HEK293 (cell line): Measurements from ENCODE around the gene TPRG1.

Experiments
- CTCF ChIA-PET: fragments of 350-600 bp; formaldehyde crosslinking; extraction: SDS; loops from one replicate; lab custom pipeline; 2021; ENCODE audit warnings: antibody characterized with exemption; lab: Yijun Ruan, JAX
- POLR2A ChIA-PET: fragments of 300-600 bp; formaldehyde crosslinking; extraction: SDS; loops from one replicate; lab custom pipeline; 2020; ENCODE audit warnings: antibody characterized with exemption, inconsistent platforms; lab: Yijun Ruan, JAX
- H3K27ac ChIP-seq: fragments of 200-500 bp; sonication (Bioruptor generic); 2 replicates; pipeline ENCODE4 v1.5.1; 2014; ENCODE audit warnings: low read depth, low read length, control low read depth, inconsistent platforms; ENCODE audit errors: extremely low read depth
- H3K36me3 ChIP-seq, 2 experiments: fragments of 200-500 bp in 1 of 2; sonication (Bioruptor generic) in 1 of 2; 1 replicate in 1 of 2; 2 replicates in 1 of 2; pipeline ENCODE4 v1.5.1; 2014 to 2017; ENCODE audit warnings: inconsistent platforms in 2 of 2, low read length in 2 of 2; ENCODE audit not compliant: control insufficient read depth in 2 of 2, insufficient read depth in 1 of 2
- H3K4me1 ChIP-seq: fragments of 200-500 bp; sonication (Bioruptor generic); 2 replicates; pipeline ENCODE4 v1.5.1; 2014; ENCODE audit warnings: mild to moderate bottlenecking, low read length, inconsistent platforms; ENCODE audit not compliant: control insufficient read depth, insufficient read depth
- H3K4me3 ChIP-seq: 2 replicates; pipeline ENCODE4 v1.5.1; 2011; ENCODE audit warnings: low read depth, mild to moderate bottlenecking, control low read depth, low read length, moderate library complexity
- H3K9me3 ChIP-seq: fragments of 200-500 bp; sonication (Bioruptor generic); 2 replicates; pipeline ENCODE4 v1.5.1; 2014; ENCODE audit warnings: low read depth, low read length, inconsistent platforms; ENCODE audit not compliant: control insufficient read depth, insufficient read depth
- GFI1B ChIP-seq: fragments of 450-650 bp; formaldehyde crosslinking; IDR thresholded peaks from 2 replicates; pipeline ENCODE4 v1.5.1; 2016; ENCODE audit warnings: missing biosample characterization, missing genetic modification characterization
- GLIS1 ChIP-seq: fragments of 450-650 bp; formaldehyde crosslinking; IDR thresholded peaks from 2 replicates; pipeline ENCODE4 v1.5.1; 2016; ENCODE audit warnings: missing biosample characterization, missing genetic modification characterization
- KLF8 ChIP-seq: fragments of 450-650 bp; formaldehyde crosslinking; IDR thresholded peaks from 2 replicates; pipeline ENCODE4 v1.5.1; 2016; ENCODE audit warnings: missing biosample characterization, missing genetic modification characterization
- RBAK ChIP-seq: fragments of 450-650 bp; formaldehyde crosslinking; IDR thresholded peaks from 2 replicates; pipeline ENCODE4 v1.5.1; 2016; ENCODE audit warnings: missing biosample characterization, missing genetic modification characterization
- TRIM28 ChIP-seq: IDR thresholded peaks from 2 replicates; pipeline ENCODE4 v1.6.1; 2011; ENCODE audit warnings: low read length, control low read depth, borderline replicate concordance
- ZFHX2 ChIP-seq: fragments of 450-650 bp; formaldehyde crosslinking; conservative IDR thresholded peaks from 2 replicates; pipeline ENCODE4 v1.5.1; 2016; ENCODE audit warnings: missing biosample characterization, missing genetic modification characterization
- ZNF10 ChIP-seq: fragments of 450-650 bp; formaldehyde crosslinking; IDR thresholded peaks from 2 replicates; pipeline ENCODE4 v1.5.1; 2017; ENCODE audit warnings: missing biosample characterization, missing genetic modification characterization
- ZNF157 ChIP-seq: fragments of 450-650 bp; formaldehyde crosslinking; IDR thresholded peaks from 2 replicates; pipeline ENCODE4 v1.5.1; 2016; ENCODE audit warnings: missing biosample characterization, missing genetic modification characterization
- ZNF2 ChIP-seq: fragments of 450-650 bp; formaldehyde crosslinking; IDR thresholded peaks from 2 replicates; pipeline ENCODE4 v1.5.1; 2016; ENCODE audit warnings: missing biosample characterization, missing genetic modification characterization
- ZNF266 ChIP-seq: fragments of 450-650 bp; formaldehyde crosslinking; IDR thresholded peaks from 2 replicates; pipeline ENCODE4 v1.5.1; 2016; ENCODE audit warnings: missing biosample characterization, missing genetic modification characterization, low read depth
- ZNF335 ChIP-seq: fragments of 450-650 bp; formaldehyde crosslinking; conservative IDR thresholded peaks from 2 replicates; pipeline ENCODE4 v1.5.1; 2016; ENCODE audit warnings: missing biosample characterization, missing genetic modification characterization
- ZNF354C ChIP-seq: fragments of 450-650 bp; formaldehyde crosslinking; IDR thresholded peaks from 2 replicates; pipeline ENCODE4 v1.5.1; 2016; ENCODE audit warnings: missing biosample characterization, missing genetic modification characterization, low read depth, borderline replicate concordance
- ZNF391 ChIP-seq: fragments of 450-650 bp; formaldehyde crosslinking; IDR thresholded peaks from 2 replicates; pipeline ENCODE4 v1.5.1; 2016; ENCODE audit warnings: low read depth, missing biosample characterization, missing genetic modification characterization, borderline replicate concordance
- ZNF544 ChIP-seq: fragments of 450-650 bp; formaldehyde crosslinking; IDR thresholded peaks from 2 replicates; pipeline ENCODE4 v1.5.0; 2017; ENCODE audit warnings: missing biosample characterization, missing genetic modification characterization
- ZNF555 ChIP-seq: fragments of 450-650 bp; formaldehyde crosslinking; conservative IDR thresholded peaks from 2 replicates; pipeline ENCODE4 v1.5.1; 2017; ENCODE audit warnings: missing biosample characterization, mild to moderate bottlenecking, missing genetic modification characterization, inconsistent platforms
- ZNF560 ChIP-seq: fragments of 450-650 bp; formaldehyde crosslinking; IDR thresholded peaks from 2 replicates; pipeline ENCODE4 v1.5.1; 2017; ENCODE audit warnings: missing biosample characterization, missing genetic modification characterization, borderline replicate concordance
- ZNF768 ChIP-seq: fragments of 450-650 bp; formaldehyde crosslinking; IDR thresholded peaks from 2 replicates; pipeline ENCODE4 v1.5.1; 2018; ENCODE audit warnings: missing biosample characterization, mild to moderate bottlenecking, missing genetic modification characterization
- ZSCAN5A ChIP-seq: fragments of 450-650 bp; formaldehyde crosslinking; IDR thresholded peaks from 2 replicates; pipeline ENCODE4 v1.5.1; 2016; ENCODE audit warnings: missing biosample characterization, missing genetic modification characterization
- TF ChIP-seq, protein P1 (sequence below): fragments of 450-650 bp; formaldehyde crosslinking; IDR thresholded peaks from 2 replicates; pipeline ENCODE4 v1.5.1; 2016; ENCODE audit warnings: missing biosample characterization, missing genetic modification characterization, borderline replicate concordance
- TF ChIP-seq, protein P2 (sequence below): fragments of 450-650 bp; formaldehyde crosslinking; IDR thresholded peaks from 2 replicates; pipeline ENCODE4 v1.5.1; 2016; ENCODE audit warnings: missing biosample characterization, missing genetic modification characterization
- TF ChIP-seq, protein P3 (sequence below): fragments of 450-650 bp; formaldehyde crosslinking; IDR thresholded peaks from 2 replicates; pipeline ENCODE4 v1.5.1; 2016; ENCODE audit warnings: missing biosample characterization, missing genetic modification characterization, low read depth
- TF ChIP-seq, protein P4 (sequence below): fragments of 450-650 bp; formaldehyde crosslinking; IDR thresholded peaks from 2 replicates; pipeline ENCODE4 v1.5.1; 2016; ENCODE audit warnings: missing biosample characterization, missing genetic modification characterization

TPRG1 gene

GRCh38 chr3:189355115-189355480, 183.3 kb downstream of the TPRG1 start:
- Histone ChIP-seq H3K9me3 (no peaks in the 10 kb centered on the region), H3K36me3 (no peaks in the 10 kb centered on the region), H3K4me1 (peaks cover 7% of the 10 kb centered on the region; the same call in 1 of the 2 replicates), H3K27ac (peak overlapping the region; percentile 49; the same call in 1 of the 2 replicates), H3K4me3 (no peak overlapping the region)
- ChIA-PET POLR2A (interaction anchor here (1.0 kb wide), 1 partner anchor 13 kb away, joined by 3 read pairs; no protein-coding TSS in a partner anchor), CTCF (interaction anchor here (0.6 to 1.6 kb wide), 7 partner anchors 8 to 424 kb away, joined by 3 to 5 read pairs (median 3); no protein-coding TSS in a partner anchor)
- TF ChIP-seq ZNF335 (tag by site-specific recombination) (0 out of 2 replicates have a peak, but pooled peaks have one; percentile 7), ZNF560 (tag by site-specific recombination) (no peak)

- POLR2A ChIA-PET: interaction anchor here (0.6 to 1.0 kb wide), 2 partner anchors 13 to 21 kb away, joined by 3 to 4 read pairs; no protein-coding TSS in a partner anchor
- CTCF ChIA-PET: interaction anchor here (0.6 to 1.6 kb wide), 6 partner anchors 9 to 293 kb away, joined by 3 to 5 read pairs (median 3); no protein-coding TSS in a partner anchor
- TF ChIP-seq, protein P1, sequence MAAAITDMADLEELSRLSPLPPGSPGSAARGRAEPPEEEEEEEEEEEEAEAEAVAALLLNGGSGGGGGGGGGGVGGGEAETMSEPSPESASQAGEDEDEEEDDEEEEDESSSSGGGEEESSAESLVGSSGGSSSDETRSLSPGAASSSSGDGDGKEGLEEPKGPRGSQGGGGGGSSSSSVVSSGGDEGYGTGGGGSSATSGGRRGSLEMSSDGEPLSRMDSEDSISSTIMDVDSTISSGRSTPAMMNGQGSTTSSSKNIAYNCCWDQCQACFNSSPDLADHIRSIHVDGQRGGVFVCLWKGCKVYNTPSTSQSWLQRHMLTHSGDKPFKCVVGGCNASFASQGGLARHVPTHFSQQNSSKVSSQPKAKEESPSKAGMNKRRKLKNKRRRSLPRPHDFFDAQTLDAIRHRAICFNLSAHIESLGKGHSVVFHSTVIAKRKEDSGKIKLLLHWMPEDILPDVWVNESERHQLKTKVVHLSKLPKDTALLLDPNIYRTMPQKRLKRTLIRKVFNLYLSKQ: no peak
- no peak for TF ChIP-seq ZFHX2 (tag by site-specific recombination)
- peak; percentile 26; the same call in 1 of the 2 replicates for TF ChIP-seq ZNF768 (tag by site-specific recombination)
- TF ChIP-seq ZNF335 (tag by site-specific recombination): 0 out of 2 replicates have a peak, but pooled peaks have one; percentile 9
- TF ChIP-seq, protein P2, sequence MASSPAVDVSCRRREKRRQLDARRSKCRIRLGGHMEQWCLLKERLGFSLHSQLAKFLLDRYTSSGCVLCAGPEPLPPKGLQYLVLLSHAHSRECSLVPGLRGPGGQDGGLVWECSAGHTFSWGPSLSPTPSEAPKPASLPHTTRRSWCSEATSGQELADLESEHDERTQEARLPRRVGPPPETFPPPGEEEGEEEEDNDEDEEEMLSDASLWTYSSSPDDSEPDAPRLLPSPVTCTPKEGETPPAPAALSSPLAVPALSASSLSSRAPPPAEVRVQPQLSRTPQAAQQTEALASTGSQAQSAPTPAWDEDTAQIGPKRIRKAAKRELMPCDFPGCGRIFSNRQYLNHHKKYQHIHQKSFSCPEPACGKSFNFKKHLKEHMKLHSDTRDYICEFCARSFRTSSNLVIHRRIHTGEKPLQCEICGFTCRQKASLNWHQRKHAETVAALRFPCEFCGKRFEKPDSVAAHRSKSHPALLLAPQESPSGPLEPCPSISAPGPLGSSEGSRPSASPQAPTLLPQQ (tag by site-specific recombination): peak; percentile 57; the same call in 1 of the 2 replicates
- TF ChIP-seq ZNF2 (tag by site-specific recombination): no peak
Measured at GRCh38 chr3:189355481-189356201, 183.9 kb downstream of the TPRG1 start.

DNA sequence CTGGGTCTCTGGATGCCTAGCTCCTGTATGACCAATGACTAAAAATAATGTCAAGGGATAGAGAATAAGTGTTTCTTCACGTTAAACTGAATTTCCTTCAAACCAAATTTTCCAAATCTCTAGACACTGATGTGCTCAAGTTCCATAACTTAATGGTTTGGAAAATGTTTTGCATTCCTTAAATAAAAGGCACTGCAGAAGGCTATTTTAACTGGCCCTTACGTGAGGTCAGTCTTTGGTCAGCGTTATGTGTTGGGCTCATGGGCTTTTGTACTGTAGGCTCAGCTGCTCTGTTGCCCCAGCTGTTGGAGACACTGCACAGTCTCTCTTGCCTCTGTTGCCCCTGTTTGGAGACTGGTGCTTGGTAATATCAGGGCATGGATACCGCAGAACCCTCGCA, 188.5 kb downstream of the TPRG1 start:
- H3K27ac ChIP-seq: no peak overlapping the region
- ChIA-PET CTCF (interaction anchor here (0.6 kb wide), 2 partner anchors 13 to 88 kb away, joined by 3 read pairs; no protein-coding TSS in a partner anchor), POLR2A (no interaction called here)
- no peak for TF ChIP-seq ZNF266 (tag by site-specific recombination)
- TF ChIP-seq ZNF391 (tag by site-specific recombination): no peak
- no peak for TF ChIP-seq ZNF10 (tag by site-specific recombination)
- TF ChIP-seq, protein P3, sequence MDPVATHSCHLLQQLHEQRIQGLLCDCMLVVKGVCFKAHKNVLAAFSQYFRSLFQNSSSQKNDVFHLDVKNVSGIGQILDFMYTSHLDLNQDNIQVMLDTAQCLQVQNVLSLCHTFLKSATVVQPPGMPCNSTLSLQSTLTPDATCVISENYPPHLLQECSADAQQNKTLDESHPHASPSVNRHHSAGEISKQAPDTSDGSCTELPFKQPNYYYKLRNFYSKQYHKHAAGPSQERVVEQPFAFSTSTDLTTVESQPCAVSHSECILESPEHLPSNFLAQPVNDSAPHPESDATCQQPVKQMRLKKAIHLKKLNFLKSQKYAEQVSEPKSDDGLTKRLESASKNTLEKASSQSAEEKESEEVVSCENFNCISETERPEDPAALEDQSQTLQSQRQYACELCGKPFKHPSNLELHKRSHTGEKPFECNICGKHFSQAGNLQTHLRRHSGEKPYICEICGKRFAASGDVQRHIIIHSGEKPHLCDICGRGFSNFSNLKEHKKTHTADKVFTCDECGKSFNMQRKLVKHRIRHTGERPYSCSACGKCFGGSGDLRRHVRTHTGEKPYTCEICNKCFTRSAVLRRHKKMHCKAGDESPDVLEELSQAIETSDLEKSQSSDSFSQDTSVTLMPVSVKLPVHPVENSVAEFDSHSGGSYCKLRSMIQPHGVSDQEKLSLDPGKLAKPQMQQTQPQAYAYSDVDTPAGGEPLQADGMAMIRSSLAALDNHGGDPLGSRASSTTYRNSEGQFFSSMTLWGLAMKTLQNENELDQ (tag by site-specific recombination): no peak
- no peak for TF ChIP-seq ZFHX2 (tag by site-specific recombination)
- no peak for TF ChIP-seq ZNF555
- no peak for TF ChIP-seq ZSCAN5A (tag by site-specific recombination)
- no peak for TF ChIP-seq KLF8
- TF ChIP-seq GFI1B: no peak
- TF ChIP-seq ZNF157: no peak
- no peak for TF ChIP-seq RBAK (tag by site-specific recombination)
- TF ChIP-seq GLIS1 (tag by site-specific recombination): no peak
- no peak for TF ChIP-seq ZNF354C (tag by site-specific recombination)
- no peak for TF ChIP-seq TRIM28
- TF ChIP-seq, protein P4, sequence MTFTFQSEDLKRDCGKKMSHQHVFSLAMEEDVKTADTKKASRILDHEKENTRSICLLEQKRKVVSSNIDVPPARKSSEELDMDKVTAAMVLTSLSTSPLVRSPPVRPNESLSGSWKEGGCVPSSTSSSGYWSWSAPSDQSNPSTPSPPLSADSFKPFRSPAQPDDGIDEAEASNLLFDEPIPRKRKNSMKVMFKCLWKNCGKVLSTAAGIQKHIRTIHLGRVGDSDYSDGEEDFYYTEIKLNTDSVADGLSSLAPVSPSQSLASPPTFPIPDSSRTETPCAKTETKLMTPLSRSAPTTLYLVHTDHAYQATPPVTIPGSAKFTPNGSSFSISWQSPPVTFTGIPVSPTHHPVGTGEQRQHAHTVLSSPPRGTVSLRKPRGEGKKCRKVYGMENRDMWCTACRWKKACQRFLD (tag by site-specific recombination): no peak
- TF ChIP-seq ZNF544 (tag by site-specific recombination): no peak

More at GRCh38 chr3:189355481-189356201, 183.9 kb downstream of the TPRG1 start:
- no peaks in the 10 kb centered on the region for H3K9me3 ChIP-seq
- H3K36me3 ChIP-seq: no peaks in the 10 kb centered on the region
- H3K27ac ChIP-seq: peak overlapping the region; percentile 49; the same call in 1 of the 2 replicates
- H3K4me3 ChIP-seq: no peak overlapping the region
- peaks cover 7% of the 10 kb centered on the region; the same call in 1 of the 2 replicates for H3K4me1 ChIP-seq

More for the DNA sequence above, 188.5 kb downstream of the TPRG1 start:
- no peaks in the 10 kb centered on the region for H3K36me3 ChIP-seq
- H3K4me3 ChIP-seq: no peak overlapping the region
- no peaks in the 10 kb centered on the region for H3K9me3 ChIP-seq
- peaks cover 5% of the 10 kb centered on the region; the same call in 1 of the 2 replicates for H3K4me1 ChIP-seq
